H9 (cell line): Measurements from ENCODE around the gene BCAS3. TPM values are rescaled to one million over a fixed set of nuclear protein-coding genes. Genes with fewer than 3 reads are reported as not detected.

ENCODE experiments used
- DNase-seq: peaks from one replicate; pipeline ENCODE4 v3.0.0-alpha.2; 2017
- H2AFZ ChIP-seq: one replicate; pipeline ENCODE4 v1.6.1; 2013; ENCODE audit warnings: mild to moderate bottlenecking, low read length, control low read depth, moderate library complexity
- H2AK5ac ChIP-seq: 2 replicates; pipeline ENCODE4 v1.6.1; 2013; ENCODE audit warnings: low read length, control low read depth, mixed read lengths; ENCODE audit not compliant: insufficient read length
- H2BK120ac ChIP-seq: one replicate; pipeline ENCODE4 v1.6.1; 2013; ENCODE audit warnings: low read depth, mild to moderate bottlenecking, low read length, control low read depth, inconsistent platforms; ENCODE audit not compliant: poor library complexity, severe bottlenecking
- H2BK12ac ChIP-seq: 2 replicates; pipeline ENCODE4 v1.6.1; 2013; ENCODE audit warnings: low read length, control low read depth, mixed read lengths, low read depth; ENCODE audit not compliant: insufficient read length
- H2BK15ac ChIP-seq: 2 replicates; pipeline ENCODE4 v1.6.1; 2013; ENCODE audit warnings: low read depth, low read length, control low read depth
- H2BK20ac ChIP-seq: one replicate; pipeline ENCODE4 v1.6.1; 2013; ENCODE audit warnings: low read depth, mild to moderate bottlenecking, low read length, control low read depth, inconsistent platforms; ENCODE audit not compliant: poor library complexity, severe bottlenecking
- H2BK5ac ChIP-seq: 2 replicates; pipeline ENCODE4 v1.6.1; 2013; ENCODE audit warnings: low read length, control low read depth, mixed read lengths; ENCODE audit not compliant: insufficient read length
- H3K14ac ChIP-seq: 2 replicates; pipeline ENCODE4 v1.6.1; 2013; ENCODE audit warnings: low read length, control low read depth; ENCODE audit not compliant: insufficient read depth
- H3K18ac ChIP-seq: 2 replicates; pipeline ENCODE4 v1.6.1; 2013; ENCODE audit warnings: low read depth, mild to moderate bottlenecking, mixed read lengths, low read length, control low read depth; ENCODE audit not compliant: insufficient read length
- H3K23ac ChIP-seq: 2 replicates; pipeline ENCODE4 v1.6.1; 2013; ENCODE audit warnings: low read length, control low read depth, mixed read lengths, low read depth; ENCODE audit not compliant: insufficient read length
- H3K23me2 ChIP-seq: 2 replicates; pipeline ENCODE4 v1.6.1; 2013; ENCODE audit warnings: low read depth, mild to moderate bottlenecking, mixed read lengths, low read length, control low read depth; ENCODE audit not compliant: insufficient read length, poor library complexity, severe bottlenecking
- H3K27ac ChIP-seq: 2 replicates; pipeline ENCODE4 v1.5.1; 2013; ENCODE audit warnings: low read length, control low read depth, mixed read lengths, low read depth; ENCODE audit not compliant: insufficient read length
- H3K27me3 ChIP-seq: 2 replicates; pipeline ENCODE4 v1.6.1; 2013; ENCODE audit warnings: low read length, control low read depth, inconsistent platforms; ENCODE audit not compliant: insufficient read depth
- H3K4ac ChIP-seq: 2 replicates; pipeline ENCODE4 v1.6.1; 2013; ENCODE audit warnings: low read depth, mild to moderate bottlenecking, control low read depth, inconsistent platforms, low read length, moderate library complexity
- H3K4me1 ChIP-seq: 2 replicates; pipeline ENCODE4 v1.6.1; 2013; ENCODE audit warnings: low read length, control low read depth, inconsistent platforms; ENCODE audit not compliant: insufficient read depth
- H3K4me2 ChIP-seq: 2 replicates; pipeline ENCODE4 v1.6.1; 2013; ENCODE audit warnings: low read length, control low read depth, mixed read lengths; ENCODE audit not compliant: insufficient read length, insufficient read depth
- H3K56ac ChIP-seq: 2 replicates; pipeline ENCODE4 v1.6.1; 2013; ENCODE audit warnings: low read depth, mild to moderate bottlenecking, mixed read lengths, low read length, control low read depth; ENCODE audit not compliant: insufficient read length
- H3K79me1 ChIP-seq: 2 replicates; pipeline ENCODE4 v1.6.1; 2013; ENCODE audit warnings: low read depth, mild to moderate bottlenecking, moderate library complexity, low read length, control low read depth, inconsistent platforms; ENCODE audit not compliant: insufficient read depth, poor library complexity, severe bottlenecking
- H3K79me2 ChIP-seq: 2 replicates; pipeline ENCODE4 v1.6.1; 2013; ENCODE audit warnings: low read length, control low read depth, inconsistent platforms; ENCODE audit not compliant: insufficient read depth
- H3K9ac ChIP-seq: 2 replicates; pipeline ENCODE4 v1.6.1; 2013; ENCODE audit warnings: low read length, control low read depth, mixed read lengths; ENCODE audit not compliant: insufficient read length; ENCODE audit errors: extremely low read depth
- H3K9me3 ChIP-seq: one replicate; pipeline ENCODE4 v1.6.1; 2013; ENCODE audit warnings: low read depth, low read length, inconsistent platforms; ENCODE audit not compliant: control insufficient read depth
- H3T11ph ChIP-seq: one replicate; pipeline ENCODE4 v1.6.1; 2013; ENCODE audit warnings: mild to moderate bottlenecking, low read length, control low read depth, inconsistent platforms
- H4K20me1 ChIP-seq: one replicate; pipeline ENCODE4 v1.6.1; 2013; ENCODE audit not compliant: control insufficient read depth, insufficient read length, insufficient read depth
- H4K5ac ChIP-seq: 2 replicates; pipeline ENCODE4 v1.6.1; 2013; ENCODE audit warnings: low read depth, mild to moderate bottlenecking, mixed read lengths, low read length, control low read depth; ENCODE audit not compliant: insufficient read length
- H4K8ac ChIP-seq: replicated peaks from 2 replicates; pipeline ENCODE4 v1.6.1; 2013; ENCODE audit warnings: low read length, control low read depth, mixed read lengths, low read depth; ENCODE audit not compliant: insufficient read length
- H4K91ac ChIP-seq: 2 replicates; pipeline ENCODE4 v1.6.1; 2013; ENCODE audit warnings: low read depth, mild to moderate bottlenecking, moderate library complexity, mixed read lengths, low read length, control low read depth; ENCODE audit not compliant: insufficient read length
- H3K27ac Mint-ChIP-seq, 3 experiments: 2 replicates in 2 of 3; 3 replicates in 1 of 3; pipeline ENCODE4 v1.8.0; 2020 to 2021; ENCODE audit warnings: mixed read lengths in 3 of 3, mild to moderate bottlenecking in 1 of 3, moderate library complexity in 1 of 3
- H3K27me3 Mint-ChIP-seq: 2 replicates; pipeline ENCODE4 v1.8.0; 2021; ENCODE audit warnings: low read depth, mild to moderate bottlenecking, moderate library complexity, mixed read lengths
- H3K36me3 Mint-ChIP-seq, 3 experiments: 2 replicates in 2 of 3; 3 replicates in 1 of 3; pipeline ENCODE4 v1.8.0; 2020 to 2021; ENCODE audit warnings: low read depth in 3 of 3, mixed read lengths in 3 of 3; ENCODE audit not compliant: insufficient read depth in 1 of 3
- H3K4me1 Mint-ChIP-seq, 2 experiments: 2 replicates each; pipeline ENCODE4 v1.8.0; 2020; ENCODE audit warnings: mixed read lengths in 2 of 2
- H3K4me3 Mint-ChIP-seq, 2 experiments: 2 replicates in 1 of 2; 3 replicates in 1 of 2; pipeline ENCODE4 v1.8.0; 2020 to 2021; ENCODE audit warnings: mild to moderate bottlenecking in 2 of 2, mixed read lengths in 2 of 2, moderate library complexity in 1 of 2
- H3K9me3 Mint-ChIP-seq, 2 experiments: 2 replicates in 1 of 2; 3 replicates in 1 of 2; pipeline ENCODE4 v1.8.0; 2020; ENCODE audit warnings: mild to moderate bottlenecking in 2 of 2, mixed read lengths in 2 of 2, moderate library complexity in 1 of 2
- WGBS: extraction: QIAGEN DNeasy Blood & Tissue Kit; methylation state at CpG from one replicate; pipeline ENCODE4 v1.1.7; 2013; ENCODE audit warnings: missing lambda C conversion rate, low lambda C conversion rate, mixed read lengths; ENCODE audit not compliant: insufficient read length; ENCODE audit errors: extremely low coverage; 5-methylcytosine and 5-hydroxymethylcytosine counted together
- total RNA-seq: library from RNA; stranded (reverse); gene quantifications from 2 replicates; pipeline ENCODE4 v1.2.1, GENCODE V29; 2021
- TF ChIP-seq, protein P1 (sequence below): fragments of 200-600 bp; sonication (generic); conservative IDR thresholded peaks from 3 replicates; pipeline ENCODE4 v1.8.0; 2021; ENCODE audit warnings: antibody characterized with exemption, mild to moderate bottlenecking

Gene BCAS3
- total RNA-seq, 1 experiment from 2014 or later, result 22.4 TPM

DNA sequence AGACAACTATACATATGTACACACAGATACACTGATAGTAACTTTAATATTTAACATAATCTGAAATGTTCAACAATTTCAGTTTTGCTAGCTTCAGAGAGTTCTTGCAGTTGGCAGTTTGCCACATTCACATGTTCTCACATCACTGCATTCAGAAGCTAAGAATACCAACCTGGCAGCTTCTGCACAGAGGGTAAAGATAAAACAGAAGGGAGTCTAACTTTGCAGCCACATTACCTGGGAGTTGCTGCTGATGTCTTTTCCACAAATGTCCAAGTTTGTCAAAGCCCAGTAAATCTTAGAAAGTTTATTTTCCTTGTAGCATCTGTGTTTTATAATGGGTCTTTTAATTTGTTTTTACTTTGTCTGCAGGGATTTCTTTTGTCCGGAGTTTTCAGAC lies 332.0 kb downstream of the BCAS3 start:
- TF ChIP-seq, protein P1, sequence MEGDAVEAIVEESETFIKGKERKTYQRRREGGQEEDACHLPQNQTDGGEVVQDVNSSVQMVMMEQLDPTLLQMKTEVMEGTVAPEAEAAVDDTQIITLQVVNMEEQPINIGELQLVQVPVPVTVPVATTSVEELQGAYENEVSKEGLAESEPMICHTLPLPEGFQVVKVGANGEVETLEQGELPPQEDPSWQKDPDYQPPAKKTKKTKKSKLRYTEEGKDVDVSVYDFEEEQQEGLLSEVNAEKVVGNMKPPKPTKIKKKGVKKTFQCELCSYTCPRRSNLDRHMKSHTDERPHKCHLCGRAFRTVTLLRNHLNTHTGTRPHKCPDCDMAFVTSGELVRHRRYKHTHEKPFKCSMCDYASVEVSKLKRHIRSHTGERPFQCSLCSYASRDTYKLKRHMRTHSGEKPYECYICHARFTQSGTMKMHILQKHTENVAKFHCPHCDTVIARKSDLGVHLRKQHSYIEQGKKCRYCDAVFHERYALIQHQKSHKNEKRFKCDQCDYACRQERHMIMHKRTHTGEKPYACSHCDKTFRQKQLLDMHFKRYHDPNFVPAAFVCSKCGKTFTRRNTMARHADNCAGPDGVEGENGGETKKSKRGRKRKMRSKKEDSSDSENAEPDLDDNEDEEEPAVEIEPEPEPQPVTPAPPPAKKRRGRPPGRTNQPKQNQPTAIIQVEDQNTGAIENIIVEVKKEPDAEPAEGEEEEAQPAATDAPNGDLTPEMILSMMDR, result no peak
- no peaks in the 10 kb centered on the region for H3K79me2 ChIP-seq
- Mint-ChIP-seq H3K27ac (no peak overlapping the region), H3K4me1 (peaks cover 8 to 9% of the 10 kb centered on the region in 2 experiments), H3K4me3 (no peak overlapping the region), H3K27me3 (no peaks in the 10 kb centered on the region), H3K36me3 (0 out of 7 replicates have a peak, but pooled peaks cover 0 to 1% (median 0%) of the 10 kb centered on the region in 3 experiments), H3K9me3 (no peaks in the 10 kb centered on the region)
- no peak overlapping the region for H2AFZ ChIP-seq
- no peak overlapping the region for H3K56ac ChIP-seq
- H2AK5ac ChIP-seq, result no peak overlapping the region
- no peak overlapping the region for H2BK12ac ChIP-seq
- no peak overlapping the region for H2BK120ac ChIP-seq
- H3K27me3 ChIP-seq, result no peaks in the 10 kb centered on the region
- no peaks in the 10 kb centered on the region for H3K23me2 ChIP-seq
- H3K9me3 ChIP-seq, result no peaks in the 10 kb centered on the region
- no peak overlapping the region for H2BK20ac ChIP-seq
- H4K20me1 ChIP-seq, result no peaks in the 10 kb centered on the region
- no peak overlapping the region for H4K5ac ChIP-seq
- H3K4me2 ChIP-seq, result no peak overlapping the region
- H3K27ac ChIP-seq, result no peak overlapping the region
- no peak overlapping the region for H2BK15ac ChIP-seq
- H3K4ac ChIP-seq, result no peak overlapping the region
- H3K18ac ChIP-seq, result no peak overlapping the region
- H3K4me1 ChIP-seq, result peaks cover 2% of the 10 kb centered on the region; the same call in 1 of the 2 replicates
- no peak overlapping the region for H2BK5ac ChIP-seq
- H3T11ph ChIP-seq, result no peak overlapping the region
- no peak overlapping the region for H4K91ac ChIP-seq
- H3K9ac ChIP-seq, result no peak overlapping the region
- H4K8ac ChIP-seq, result no peak overlapping the region
- H3K79me1 ChIP-seq, result no peaks in the 10 kb centered on the region
- H3K14ac ChIP-seq, result no peak overlapping the region
- no peak overlapping the region for H3K23ac ChIP-seq
- DNase-seq, result no peak
- no CpG with 5 or more reads among the region's 1 CpG for WGBS
